OCI-LY3 (cell line): ENCODE data around the gene UGT2A3.

ENCODE experiments used
- H2AFZ ChIP-seq: fragments of 200-600, 300-600 bp; shearing (Covaris generic); 2 replicates; pipeline ENCODE4 v1.6.0; 2014; ENCODE audit warnings: antibody characterized with exemption, low read depth, low read length
- H3K27ac ChIP-seq: fragments of 200-600, 300-600 bp; sonication (generic); 2 replicates; pipeline ENCODE4 v1.5.1; 2014; ENCODE audit warnings: mild to moderate bottlenecking, low read length, moderate library complexity, mixed read lengths
- H3K27me3 ChIP-seq: fragments of 200-600, 300-600 bp; sonication (generic); 2 replicates; pipeline ENCODE4 v1.6.1; 2014; ENCODE audit warnings: low read depth, low read length, mixed read lengths
- H3K36me3 ChIP-seq: fragments of 200-600, 300-600 bp; sonication (generic); replicated peaks from 2 replicates; pipeline ENCODE3; 2014; ENCODE audit warnings: low read depth, low read length, mixed read lengths
- H3K4me1 ChIP-seq: fragments of 300-600, 200-600 bp; sonication (generic); 2 replicates; pipeline ENCODE4 v1.6.1; 2014; ENCODE audit warnings: low read length, mixed read lengths
- H3K4me2 ChIP-seq: fragments of 200-600, 300-600 bp; sonication (generic); 2 replicates; pipeline ENCODE4 v1.6.1; 2014; ENCODE audit warnings: low read length, mixed read lengths
- H3K4me3 ChIP-seq: fragments of 300-600, 200-600 bp; sonication (generic); 2 replicates; pipeline ENCODE4 v1.5.1; 2014; ENCODE audit warnings: antibody characterized with exemption, mild to moderate bottlenecking, low read length, moderate library complexity
- H3K79me2 ChIP-seq: fragments of 300-600, 200-600 bp; shearing (Covaris generic); 2 replicates; pipeline ENCODE4 v1.6.1; 2014; ENCODE audit warnings: mild to moderate bottlenecking, low read length, mixed read lengths
- H3K9ac ChIP-seq: fragments of 300-600, 200-600 bp; shearing (Covaris generic); 2 replicates; pipeline ENCODE4 v1.6.0; 2014; ENCODE audit warnings: mild to moderate bottlenecking, low read length, moderate library complexity
- H3K9me3 ChIP-seq: fragments of 200-600, 300-600 bp; shearing (Covaris generic); 2 replicates; pipeline ENCODE4 v1.6.1; 2014; ENCODE audit warnings: low read length, mixed read lengths; ENCODE audit not compliant: insufficient read depth
- H4K20me1 ChIP-seq: fragments of 200-600, 300-600 bp; sonication (generic); 2 replicates; pipeline ENCODE4 v1.6.1; 2016; ENCODE audit warnings: low read length, mixed read lengths; ENCODE audit not compliant: insufficient read depth
- EZH2phosphoT487 ChIP-seq: fragments of 200-600 bp; shearing (Covaris generic); IDR thresholded peaks from 2 replicates; pipeline ENCODE4 v1.6.1; 2018; ENCODE audit warnings: antibody characterized with exemption, mixed run types, low read depth
- TF ChIP-seq, protein P1 (sequence below): fragments of 200-600, 300-600 bp; sonication (generic); IDR thresholded peaks from 2 replicates; pipeline ENCODE4 v1.5.1; 2014; ENCODE audit warnings: antibody characterized with exemption, low read length, low read depth

The UGT2A3 gene

DNA sequence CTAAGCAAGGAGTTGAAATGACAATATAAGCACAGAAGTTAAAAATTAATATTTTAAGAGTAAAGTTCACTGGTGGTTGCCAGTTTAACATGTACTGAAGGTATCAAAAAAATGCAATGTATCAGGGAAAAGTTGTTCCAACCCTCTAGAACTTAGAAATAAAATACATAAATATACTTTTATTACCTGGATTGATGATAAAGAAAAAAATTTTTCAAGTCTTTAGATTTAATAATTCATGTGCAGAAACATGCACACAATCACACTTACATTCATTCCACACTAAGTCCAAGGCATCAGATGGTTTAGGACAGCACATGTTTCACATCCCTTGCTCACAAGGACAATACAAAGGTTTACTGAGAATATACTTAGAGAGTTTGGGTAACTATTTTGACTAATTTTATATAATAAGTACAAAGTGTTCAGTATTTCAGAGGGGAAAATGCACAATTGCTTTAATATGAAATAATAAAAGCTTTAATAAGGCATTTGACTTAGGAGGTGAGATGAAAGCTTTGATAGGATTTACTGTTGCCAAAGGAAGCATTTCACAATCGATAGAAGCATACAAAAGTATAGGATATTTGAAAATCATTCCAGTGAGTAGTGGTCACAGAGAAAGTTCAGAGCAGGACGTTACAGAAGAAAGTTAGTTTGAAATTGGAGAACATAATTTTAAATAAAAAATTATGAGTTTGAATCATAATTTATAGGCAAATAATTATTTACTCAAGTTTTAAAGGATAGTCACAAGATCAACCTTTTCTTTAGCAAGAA, 392 bp upstream of the UGT2A3 start:
- Histone ChIP-seq H3K4me1 (no peaks in the 10 kb centered on the region), H3K27ac (no peak overlapping the region), H3K27me3 (no peaks in the 10 kb centered on the region), H4K20me1 (no peaks in the 10 kb centered on the region), H3K9me3 (no peaks in the 10 kb centered on the region), H3K79me2 (no peaks in the 10 kb centered on the region), H3K4me3 (no peak overlapping the region), H3K36me3 (no peaks in the 10 kb centered on the region), H3K9ac (no peak overlapping the region), H3K4me2 (no peak overlapping the region), H2AFZ (no peak overlapping the region)
- TF ChIP-seq, protein P1, sequence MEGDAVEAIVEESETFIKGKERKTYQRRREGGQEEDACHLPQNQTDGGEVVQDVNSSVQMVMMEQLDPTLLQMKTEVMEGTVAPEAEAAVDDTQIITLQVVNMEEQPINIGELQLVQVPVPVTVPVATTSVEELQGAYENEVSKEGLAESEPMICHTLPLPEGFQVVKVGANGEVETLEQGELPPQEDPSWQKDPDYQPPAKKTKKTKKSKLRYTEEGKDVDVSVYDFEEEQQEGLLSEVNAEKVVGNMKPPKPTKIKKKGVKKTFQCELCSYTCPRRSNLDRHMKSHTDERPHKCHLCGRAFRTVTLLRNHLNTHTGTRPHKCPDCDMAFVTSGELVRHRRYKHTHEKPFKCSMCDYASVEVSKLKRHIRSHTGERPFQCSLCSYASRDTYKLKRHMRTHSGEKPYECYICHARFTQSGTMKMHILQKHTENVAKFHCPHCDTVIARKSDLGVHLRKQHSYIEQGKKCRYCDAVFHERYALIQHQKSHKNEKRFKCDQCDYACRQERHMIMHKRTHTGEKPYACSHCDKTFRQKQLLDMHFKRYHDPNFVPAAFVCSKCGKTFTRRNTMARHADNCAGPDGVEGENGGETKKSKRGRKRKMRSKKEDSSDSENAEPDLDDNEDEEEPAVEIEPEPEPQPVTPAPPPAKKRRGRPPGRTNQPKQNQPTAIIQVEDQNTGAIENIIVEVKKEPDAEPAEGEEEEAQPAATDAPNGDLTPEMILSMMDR = no peak
- no peak for TF ChIP-seq EZH2phosphoT487

DNA sequence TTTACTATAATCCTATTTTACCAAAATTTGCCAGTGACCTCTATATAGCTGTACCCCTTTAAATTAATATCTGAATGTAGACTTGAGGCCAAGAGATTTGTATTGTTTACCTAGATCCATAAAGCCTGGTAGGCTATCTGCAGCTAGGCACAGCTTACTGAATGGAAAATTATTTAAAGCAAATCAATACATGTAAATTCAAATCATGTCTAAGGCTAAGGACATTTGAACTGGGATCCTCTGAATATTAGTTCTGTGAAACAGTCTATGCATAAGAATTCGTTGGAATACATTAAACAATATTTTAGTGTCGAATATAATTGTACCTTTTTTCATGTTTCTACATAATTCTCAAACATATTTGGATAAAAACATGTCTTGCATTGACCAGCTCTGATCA, 1.6 kb downstream of the UGT2A3 start:
- Histone ChIP-seq H3K9me3 (no peaks in the 10 kb centered on the region), H3K4me2 (no peak overlapping the region), H3K36me3 (no peaks in the 10 kb centered on the region), H3K4me1 (no peaks in the 10 kb centered on the region), H3K27me3 (no peaks in the 10 kb centered on the region), H3K9ac (no peak overlapping the region), H4K20me1 (no peaks in the 10 kb centered on the region), H3K4me3 (no peak overlapping the region), H2AFZ (no peak overlapping the region), H3K79me2 (no peaks in the 10 kb centered on the region), H3K27ac (no peak overlapping the region)
- TF ChIP-seq, protein P1 = no peak
- TF ChIP-seq EZH2phosphoT487 = no peak

DNA sequence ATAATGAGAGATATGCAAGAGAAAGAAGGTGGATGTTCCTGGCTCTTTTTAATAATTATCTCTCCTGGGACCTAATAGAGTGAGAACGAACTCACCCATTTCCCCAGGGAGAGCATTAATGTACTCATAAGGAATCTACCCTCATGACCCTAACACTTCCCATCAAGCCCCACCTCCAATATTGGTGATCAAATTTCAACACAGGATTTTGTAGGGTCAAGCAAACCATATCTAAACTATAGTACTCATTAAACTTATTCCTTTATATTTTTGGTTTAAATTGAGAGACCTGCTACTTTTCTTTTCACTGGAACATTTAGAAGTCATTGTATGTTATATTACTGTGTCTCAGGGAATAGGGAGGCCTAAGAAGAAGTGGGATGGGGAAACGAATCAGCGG, 2.6 kb downstream of the UGT2A3 start:
- no peak overlapping the region for H3K4me2 ChIP-seq
- H3K4me1 ChIP-seq = no peaks in the 10 kb centered on the region
- no peaks in the 10 kb centered on the region for H3K36me3 ChIP-seq
- H3K9ac ChIP-seq = no peak overlapping the region
- no peak overlapping the region for H3K4me3 ChIP-seq
- no peaks in the 10 kb centered on the region for H3K27me3 ChIP-seq
- H4K20me1 ChIP-seq = no peaks in the 10 kb centered on the region
- H3K9me3 ChIP-seq = no peaks in the 10 kb centered on the region
- no peaks in the 10 kb centered on the region for H3K79me2 ChIP-seq
- no peak overlapping the region for H3K27ac ChIP-seq
- TF ChIP-seq, protein P1 = no peak
- no peak for TF ChIP-seq EZH2phosphoT487
- H2AFZ ChIP-seq = no peak overlapping the region

DNA sequence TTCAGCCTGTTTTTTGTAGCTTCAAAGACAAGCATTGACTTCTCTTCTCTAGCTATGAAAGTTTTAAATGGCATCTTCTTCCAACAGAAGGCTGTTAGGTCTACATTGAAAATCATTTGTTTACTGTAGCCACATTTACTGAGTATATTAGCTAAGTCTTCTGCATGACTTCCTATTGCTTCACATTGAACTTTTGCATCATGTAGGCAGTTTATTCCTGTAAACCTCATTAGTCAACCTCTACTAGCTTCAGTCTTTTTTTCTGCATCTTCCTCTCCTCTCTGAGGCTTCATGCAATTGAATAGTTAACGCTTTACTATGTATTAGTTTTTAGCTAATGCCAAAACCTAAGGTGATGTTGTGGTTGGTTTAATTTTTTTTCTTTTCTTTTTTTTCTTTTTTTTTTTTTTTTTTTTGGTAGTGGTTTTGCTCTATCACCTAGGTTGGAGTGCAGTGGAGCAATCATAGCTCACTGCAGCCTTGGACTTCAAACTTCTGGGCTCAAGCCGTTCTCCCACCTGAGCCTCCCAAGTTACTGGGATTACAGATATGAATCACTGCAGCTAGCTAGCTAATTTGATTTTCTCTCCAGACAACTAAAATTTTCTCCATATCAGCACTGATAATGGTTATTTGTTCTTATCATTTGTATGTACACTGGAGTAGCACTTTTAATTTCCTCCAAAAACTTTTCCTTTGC, 3.4 kb downstream of the UGT2A3 start:
- H3K27ac ChIP-seq = no peak overlapping the region
- H3K79me2 ChIP-seq = no peaks in the 10 kb centered on the region
- no peaks in the 10 kb centered on the region for H4K20me1 ChIP-seq
- TF ChIP-seq EZH2phosphoT487 = no peak
- TF ChIP-seq, protein P1 = no peak
- H3K4me1 ChIP-seq = no peaks in the 10 kb centered on the region
- H3K27me3 ChIP-seq = no peaks in the 10 kb centered on the region
- no peak overlapping the region for H3K9ac ChIP-seq
- H2AFZ ChIP-seq = no peak overlapping the region
- no peaks in the 10 kb centered on the region for H3K9me3 ChIP-seq
- H3K4me3 ChIP-seq = no peak overlapping the region
- H3K4me2 ChIP-seq = no peak overlapping the region
- no peaks in the 10 kb centered on the region for H3K36me3 ChIP-seq
